Activated naive CD4-positive, alpha-beta T cell treated with anti-CD3 and anti-CD28 coated beads, Interleukin-2, amount 50 U/mL, for 16 hours (primary cell): ENCODE data around the gene C2.
"Not testable (repeated sequence)": the region's sequence is repeated elsewhere in the genome, so short reads cannot be mapped to it uniquely, and the experiment has no call there.

Experiments used
- DNase-seq: peaks from one replicate; pipeline ENCODE4 v3.0.0-alpha.2; 2020

The C2 gene

GRCh38 chr6:31899215-31899614 is 28.3 kb upstream of the C2 start:
- DNase-seq = no peak

- DNase-seq = no peak
These were observed 27.4 kb upstream of the C2 start for GRCh38 chr6:31899882-31900722.

- DNase-seq = no peak
These were observed 26.6 kb upstream of the C2 start for GRCh38 chr6:31900917-31901414.

- peak; percentile 82 for DNase-seq
These were observed 26.0 kb upstream of the C2 start for GRCh38 chr6:31901415-31901952.

GRCh38 chr6:31901953-31902643 is 25.4 kb upstream of the C2 start, which contains the start of gene ZBTB12:
Gene ZBTB12 (minus strand): TSS chr6:31902086. CDS start chr6:31901305, 781 bp downstream.
- DNase-seq = peak; percentile 89

GRCh38 chr6:31903957-31904356 is 23.6 kb upstream of the C2 start:
- no peak for DNase-seq

GRCh38 chr6:31905041-31905440 is 22.5 kb upstream of the C2 start:
- DNase-seq = no peak

- DNase-seq = no peak
These were observed 21.4 kb upstream of the C2 start for GRCh38 chr6:31906122-31906521.

- DNase-seq = not testable (repeated sequence)
These were observed 20.8 kb upstream of the C2 start for GRCh38 chr6:31906727-31907126.

- no peak for DNase-seq
These were observed 20.2 kb upstream of the C2 start for GRCh38 chr6:31907158-31907813.

- DNase-seq = not testable (repeated sequence)
These were observed 19.3 kb upstream of the C2 start for GRCh38 chr6:31908255-31908654.

- no peak for DNase-seq
These were observed 18.7 kb upstream of the C2 start for GRCh38 chr6:31908791-31909190.

GRCh38 chr6:31909298-31909697 is 18.2 kb upstream of the C2 start:
- not testable (repeated sequence) for DNase-seq

- no peak for DNase-seq
These were observed 15.5 kb upstream of the C2 start for GRCh38 chr6:31911826-31912585.

GRCh38 chr6:31915351-31915750 is 12.2 kb upstream of the C2 start:
- DNase-seq = no peak

- DNase-seq = no peak
These were observed 11.8 kb upstream of the C2 start for GRCh38 chr6:31915756-31916155.

GRCh38 chr6:31918069-31918720 is 9.3 kb upstream of the C2 start:
- no peak for DNase-seq

- no peak for DNase-seq
These were observed 7.8 kb upstream of the C2 start for GRCh38 chr6:31919624-31920303.

GRCh38 chr6:31920811-31921210 is 6.7 kb upstream of the C2 start:
- no peak for DNase-seq

GRCh38 chr6:31922942-31923341 is 4.6 kb upstream of the C2 start:
- DNase-seq = no peak
